ENCODE results near the gene CCNC. TPM values are rescaled to one million over a fixed set of nuclear protein-coding genes. Genes with fewer than 3 reads are reported as not detected.

Gene CCNC
- total RNA-seq = 32.3 TPM

- ATAC-seq (peak; percentile 99), DNase-seq (ENCODE audit: low spot score) (peak; percentile 94)
These were observed at the start of gene CCNC for GRCh38 chr6:99568103-99568933. Gene CCNC, minus strand, starts transcription at chr6:99568660. Its CDS starts 133 bp downstream, at chr6:99568527.

- DNase-seq (ENCODE audit: low spot score) (no peak), ATAC-seq (no peak)
These were observed 48.7 kb upstream of the CCNC start for GRCh38 chr6:99617131-99617530.

GRCh38 chr6:99614430-99615186 lies 46.1 kb upstream of the CCNC start:
- peak; percentile 24 for ATAC-seq
- DNase-seq (ENCODE audit: low spot score) = no peak

- DNase-seq (ENCODE audit: low spot score) = no peak
- ATAC-seq = peak; percentile 61
These were observed 45.4 kb upstream of the CCNC start for GRCh38 chr6:99613705-99614429.

- ATAC-seq (peak; percentile 78), DNase-seq (ENCODE audit: low spot score) (no peak)
These were observed 44.9 kb upstream of the CCNC start for GRCh38 chr6:99613409-99613704.

- peak; percentile 30 for ATAC-seq
- no peak for DNase-seq (ENCODE audit: low spot score)
These were observed 44.3 kb upstream of the CCNC start for GRCh38 chr6:99612551-99613408.

- no peak for ATAC-seq
- no peak for DNase-seq (ENCODE audit: low spot score)
These were observed 42.7 kb upstream of the CCNC start for GRCh38 chr6:99611148-99611547.

- no peak for ATAC-seq
- no peak for DNase-seq (ENCODE audit: low spot score)
These were observed 41.5 kb upstream of the CCNC start for GRCh38 chr6:99609905-99610489.

- ATAC-seq (no peak), DNase-seq (ENCODE audit: low spot score) (no peak)
These were observed 40.5 kb upstream of the CCNC start for GRCh38 chr6:99608886-99609482.

GRCh38 chr6:99608059-99608885 lies 39.8 kb upstream of the CCNC start:
- ATAC-seq = no peak
- DNase-seq (ENCODE audit: low spot score) = no peak

- DNase-seq (ENCODE audit: low spot score) = no peak
- no peak for ATAC-seq
These were observed 39.1 kb upstream of the CCNC start for GRCh38 chr6:99607416-99608036.

- ATAC-seq = no peak
- no peak for DNase-seq (ENCODE audit: low spot score)
These were observed 38.4 kb upstream of the CCNC start, which contains the start of gene PRDM13 for GRCh38 chr6:99606656-99607415. Gene PRDM13, plus strand, starts transcription at chr6:99606833. Its CDS starts 202 bp downstream, at chr6:99607035.

GRCh38 chr6:99605911-99606655 lies 37.6 kb upstream of the CCNC start:
- DNase-seq (ENCODE audit: low spot score) = no peak
- no peak for ATAC-seq

- no peak for ATAC-seq
- DNase-seq (ENCODE audit: low spot score) = no peak
These were observed 36.7 kb upstream of the CCNC start for GRCh38 chr6:99605074-99605734.

GRCh38 chr6:99604166-99605073 lies 36.0 kb upstream of the CCNC start:
- DNase-seq (ENCODE audit: low spot score) (no peak), ATAC-seq (no peak)

All from left lobe of liver (tissue), 2 donors.